AG09309 (cell line): ENCODE measurements around the gene FAM120A.
"Not testable (repeated sequence)": the region's sequence is repeated elsewhere in the genome, so short reads cannot be mapped to it uniquely, and the experiment has no call there.

Experiments used
- DNase-seq: peaks from one replicate; pipeline ENCODE4 v3.0.0-alpha.2; 2010; ENCODE audit warnings: low read depth
- H3K4me3 ChIP-seq: 2 replicates; pipeline ENCODE4 v1.5.1; 2011; ENCODE audit warnings: mild to moderate bottlenecking, low read depth, low read length, moderate library complexity; ENCODE audit not compliant: control insufficient read depth
- CTCF ChIP-seq: IDR thresholded peaks from 2 replicates; pipeline ENCODE4 v1.5.1; 2011; ENCODE audit warnings: mild to moderate bottlenecking, low read depth, low read length, inconsistent platforms; ENCODE audit not compliant: insufficient read depth, control insufficient read depth; ENCODE audit errors: missing control alignments

The FAM120A gene

DNA sequence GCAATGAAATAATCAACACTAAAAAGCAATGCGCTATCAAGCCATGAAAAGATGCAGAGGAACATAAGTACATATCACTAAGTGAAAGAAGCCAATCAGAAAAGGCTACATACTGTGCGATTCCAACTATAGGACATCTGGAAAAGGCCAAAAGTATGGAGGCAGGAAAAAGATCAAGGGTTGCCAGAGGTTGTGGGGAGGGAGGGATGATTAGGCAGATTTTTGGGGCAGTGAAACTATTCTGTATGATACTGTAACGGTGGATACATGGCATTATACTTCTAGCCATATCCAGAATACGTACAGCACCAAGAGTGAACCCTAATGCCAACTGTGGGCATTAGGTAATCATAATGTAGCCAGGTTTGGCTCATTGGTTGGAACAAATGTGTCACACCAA, 51.9 kb downstream of the FAM120A start:
- no peak for DNase-seq
- H3K4me3 ChIP-seq: no peak overlapping the region
- no peak for TF ChIP-seq CTCF

GRCh38 chr9:93505541-93506132, 54.2 kb downstream of the FAM120A start:
- no peak for TF ChIP-seq CTCF
- H3K4me3 ChIP-seq: no peak overlapping the region
- DNase-seq: no peak

DNA sequence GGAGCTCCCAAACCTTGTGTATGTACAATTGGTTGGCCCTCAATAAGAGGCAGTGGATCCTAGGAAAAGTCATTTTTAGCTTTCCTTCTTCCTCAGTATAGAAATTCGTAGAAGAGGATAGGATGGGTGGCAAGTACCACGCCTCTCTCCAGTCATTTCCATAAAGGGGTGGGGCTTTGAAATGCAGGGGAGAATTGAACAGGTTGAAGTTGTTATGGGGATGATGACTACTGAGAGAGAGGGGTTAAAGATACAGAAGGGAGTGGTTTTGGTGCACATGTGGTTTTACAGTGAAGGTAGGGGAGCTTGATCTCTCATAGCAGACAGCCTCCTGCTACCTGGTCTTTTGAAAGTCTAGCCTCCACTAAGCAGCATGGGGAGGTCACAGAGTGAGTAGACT, 56.3 kb downstream of the FAM120A start:
- DNase-seq: no peak
- H3K4me3 ChIP-seq: no peak overlapping the region
- TF ChIP-seq CTCF: no peak

DNA sequence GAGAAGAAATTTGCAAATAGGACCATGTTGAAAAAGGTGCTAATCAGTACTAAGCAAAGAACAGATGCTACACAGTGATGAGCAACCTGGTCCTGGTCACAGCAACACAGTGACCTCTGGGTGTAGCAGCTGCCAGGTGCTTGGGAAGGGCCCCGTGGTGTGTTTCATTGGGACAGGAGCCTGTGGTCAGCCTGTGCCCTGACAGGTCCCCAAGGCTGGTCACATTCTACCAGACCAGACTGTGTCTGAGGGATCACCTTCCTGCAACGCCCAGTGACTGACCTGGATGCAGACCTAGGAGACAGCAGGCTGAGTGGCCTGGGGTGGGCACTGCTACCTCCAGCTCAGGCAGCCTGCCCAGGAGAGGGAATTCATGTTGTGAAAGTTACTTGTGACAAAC, 56.7 kb downstream of the FAM120A start:
- no peak for DNase-seq
- H3K4me3 ChIP-seq: no peak overlapping the region
- TF ChIP-seq CTCF: no peak

DNA sequence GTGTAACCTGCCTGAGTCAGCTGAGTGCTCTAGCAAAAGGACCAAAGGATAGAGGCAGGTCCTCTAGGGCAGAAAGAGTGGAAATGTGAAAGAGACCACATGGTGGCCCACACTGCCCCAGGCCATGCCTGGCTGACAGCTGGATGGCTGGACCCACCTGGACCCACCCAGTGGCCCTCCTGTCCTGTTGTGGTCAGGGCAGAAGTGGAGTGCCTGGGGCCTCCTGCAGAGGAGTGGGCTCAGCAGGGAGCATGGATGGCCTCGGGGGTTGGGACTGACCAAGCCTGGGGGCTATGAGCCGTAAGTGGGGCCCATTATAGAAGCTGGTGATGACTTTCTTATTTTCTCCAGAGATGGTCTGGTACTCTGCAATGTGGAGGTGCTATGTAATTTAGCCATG, 57.6 kb downstream of the FAM120A start:
- no peak for DNase-seq
- TF ChIP-seq CTCF: no peak
- no peak overlapping the region for H3K4me3 ChIP-seq

GRCh38 chr9:93510041-93510440, 58.6 kb downstream of the FAM120A start:
- H3K4me3 ChIP-seq: no peak overlapping the region
- no peak for TF ChIP-seq CTCF
- no peak for DNase-seq

DNA sequence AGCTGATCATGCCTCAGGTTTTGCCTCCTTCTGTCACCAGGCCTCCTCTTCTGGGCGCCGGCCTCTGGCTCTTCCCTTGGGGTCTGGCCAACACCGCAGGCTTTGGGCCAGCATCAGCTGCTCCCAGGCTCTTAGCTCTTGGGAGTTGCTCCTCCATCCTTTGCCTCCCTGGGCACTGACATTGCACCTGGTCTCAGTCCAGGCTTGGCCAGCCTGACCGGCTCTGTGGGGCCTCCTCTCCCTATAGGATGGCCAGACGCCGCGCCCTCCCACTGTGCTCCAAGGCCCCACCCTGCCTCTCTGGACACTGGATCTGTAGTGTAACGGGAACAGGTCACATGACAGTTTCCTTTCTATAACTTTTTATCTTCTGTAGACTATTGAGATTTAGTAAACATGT, 59.7 kb downstream of the FAM120A start:
- not testable (repeated sequence) for DNase-seq, H3K4me3 ChIP-seq

- H3K4me3 ChIP-seq, DNase-seq: not testable (repeated sequence)
These were observed 60.8 kb downstream of the FAM120A start for GRCh38 chr9:93512170-93512812.
